ENCODE results near the gene NOL7. TPM values are rescaled to one million over a fixed set of nuclear protein-coding genes. Genes with fewer than 3 reads are reported as not detected.

NOL7 gene
- total RNA-seq, 1 donor from 2014 or later = 79.5 TPM

DNA sequence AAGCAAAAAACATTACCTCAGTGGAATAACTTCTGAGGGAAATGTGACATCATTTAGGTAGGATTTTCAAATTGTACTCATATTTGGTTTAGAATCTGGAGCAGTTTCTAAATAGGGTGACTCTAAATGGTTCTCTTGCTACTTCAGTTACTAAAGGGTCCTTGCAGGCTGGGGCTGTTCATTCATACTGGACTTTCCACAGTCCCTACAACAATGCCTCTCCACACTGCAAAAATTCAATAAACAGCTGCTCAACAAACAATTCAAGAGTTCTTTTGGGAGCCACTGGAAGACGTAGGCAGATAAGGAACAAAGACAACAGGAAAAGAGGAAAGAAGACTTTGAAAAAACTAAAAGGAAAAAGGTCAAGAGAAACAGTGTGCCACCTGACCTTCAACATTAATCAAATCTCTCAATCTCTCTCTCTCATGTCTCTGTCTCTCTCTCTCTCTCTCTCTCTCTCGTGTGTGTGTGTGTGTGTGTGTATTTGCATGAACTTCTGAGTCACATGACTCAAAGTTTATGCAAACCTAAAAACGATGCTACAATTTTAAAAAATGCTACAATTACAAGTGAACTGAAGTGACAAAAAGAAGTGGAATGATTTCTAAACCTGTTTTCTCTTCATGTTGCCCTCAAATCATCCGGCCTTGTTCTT, 14.5 kb downstream of the NOL7 start:
- H3K4me3 Mint-ChIP-seq = no peak overlapping the region
- no peak for TF ChIP-seq CTCF (IDR thresholded peaks at IDR 0.05)
- TF ChIP-seq EZH2phosphoT487 (IDR thresholded peaks at IDR 0.05) = no peak
- TF ChIP-seq EZH2 (IDR thresholded peaks at IDR 0.05) = no peak
- Histone ChIP-seq H2AFZ (replicated peaks) (no peak overlapping the region), H3K9me3 (ENCODE audit: low read depth) (no peaks in the 10 kb centered on the region), H3K9ac (no peak overlapping the region), H3K27me3 (no peaks in the 10 kb centered on the region), H3F3A (ENCODE audit: low read depth) (peaks cover 15% of the 10 kb centered on the region), H3K79me2 (ENCODE audit: low read depth) (no peaks in the 10 kb centered on the region), H4K20me1 (ENCODE audit: low read depth) (peaks cover 7% of the 10 kb centered on the region), H3K4me3 (no peak overlapping the region), H3K27ac (no peak overlapping the region), H3K4me1 (no peaks in the 10 kb centered on the region), H3K4me2 (no peak overlapping the region), H3K36me3 (peaks cover 6% of the 10 kb centered on the region)
- no peak overlapping the region for H3K27ac Mint-ChIP-seq
- no peaks in the 10 kb centered on the region for H3K27me3 Mint-ChIP-seq (ENCODE audit: insufficient read depth, low read depth)
- DNase-seq (ENCODE audit: low spot score) = no peak
- no peaks in the 10 kb centered on the region for H3K4me1 Mint-ChIP-seq
- no peaks in the 10 kb centered on the region for H3K9me3 Mint-ChIP-seq
- peaks cover 13% of the 10 kb centered on the region for H3K36me3 Mint-ChIP-seq

GRCh38 chr6:13630499-13630898, 15.4 kb downstream of the NOL7 start:
- Histone ChIP-seq H4K20me1 (ENCODE audit: low read depth) (no peaks in the 10 kb centered on the region), H3K4me1 (no peaks in the 10 kb centered on the region), H2AFZ (replicated peaks) (no peak overlapping the region), H3F3A (ENCODE audit: low read depth) (peaks cover 5% of the 10 kb centered on the region), H3K9ac (no peak overlapping the region), H3K27me3 (no peaks in the 10 kb centered on the region), H3K4me2 (no peak overlapping the region), H3K79me2 (ENCODE audit: low read depth) (no peaks in the 10 kb centered on the region), H3K4me3 (no peak overlapping the region), H3K9me3 (ENCODE audit: low read depth) (no peaks in the 10 kb centered on the region), H3K27ac (no peak overlapping the region), H3K36me3 (peaks cover 5% of the 10 kb centered on the region)
- Mint-ChIP-seq H3K4me1 (no peaks in the 10 kb centered on the region), H3K27me3 (ENCODE audit: insufficient read depth, low read depth) (no peaks in the 10 kb centered on the region), H3K36me3 (peaks cover 13% of the 10 kb centered on the region), H3K9me3 (no peaks in the 10 kb centered on the region), H3K27ac (no peak overlapping the region), H3K4me3 (no peak overlapping the region)
- TF ChIP-seq EZH2phosphoT487 (IDR thresholded peaks at IDR 0.05) = no peak
- TF ChIP-seq CTCF (IDR thresholded peaks at IDR 0.05) = no peak
- no peak for TF ChIP-seq EZH2 (IDR thresholded peaks at IDR 0.05)
- DNase-seq (ENCODE audit: low spot score) = no peak

DNA sequence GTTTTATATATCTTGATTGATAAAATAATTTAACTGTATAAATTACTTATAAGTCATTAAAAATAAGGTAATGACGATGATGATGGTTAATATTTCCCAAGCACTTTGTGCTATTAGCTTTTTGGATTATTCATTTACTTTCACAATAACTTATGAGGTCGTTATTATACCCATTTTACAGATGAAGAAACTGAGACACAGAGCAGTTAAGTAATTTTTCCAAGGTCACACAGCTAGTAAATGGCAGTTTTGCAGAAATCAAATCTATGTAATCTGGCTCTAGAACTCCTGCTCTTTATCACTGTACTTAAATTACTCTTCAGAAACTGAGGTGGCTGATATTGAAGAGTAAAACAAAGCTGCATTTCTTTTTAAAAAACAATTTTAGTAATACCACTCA, 18.2 kb downstream of the NOL7 start:
- no peak for DNase-seq (ENCODE audit: low spot score)
- H3K9ac ChIP-seq = no peak overlapping the region
- H3K4me1 ChIP-seq = no peaks in the 10 kb centered on the region
- Mint-ChIP-seq H3K4me1 (no peaks in the 10 kb centered on the region), H3K4me3 (no peak overlapping the region), H3K9me3 (no peaks in the 10 kb centered on the region), H3K36me3 (peaks cover 22% of the 10 kb centered on the region), H3K27ac (no peak overlapping the region), H3K27me3 (ENCODE audit: insufficient read depth, low read depth) (no peaks in the 10 kb centered on the region)
- TF ChIP-seq EZH2 (IDR thresholded peaks at IDR 0.05) (no peak), CTCF (IDR thresholded peaks at IDR 0.05) (no peak), EZH2phosphoT487 (IDR thresholded peaks at IDR 0.05) (no peak)
- H4K20me1 ChIP-seq (ENCODE audit: low read depth) = no peaks in the 10 kb centered on the region
- H3K4me2 ChIP-seq = no peak overlapping the region
- H3K36me3 ChIP-seq = peaks cover 14% of the 10 kb centered on the region
- no peak overlapping the region for H3K4me3 ChIP-seq
- H3K9me3 ChIP-seq (ENCODE audit: low read depth) = no peaks in the 10 kb centered on the region
- no peak overlapping the region for H3K27ac ChIP-seq
- no peak overlapping the region for H2AFZ ChIP-seq (replicated peaks)
- H3F3A ChIP-seq (ENCODE audit: low read depth) = no peaks in the 10 kb centered on the region
- H3K79me2 ChIP-seq (ENCODE audit: low read depth) = no peaks in the 10 kb centered on the region
- no peaks in the 10 kb centered on the region for H3K27me3 ChIP-seq

Measured in neural progenitor cell (in vitro differentiated cells).